B cell (primary cell): ENCODE results near the gene CTCFL. TPM values are rescaled to one million over a fixed set of nuclear protein-coding genes. Genes with fewer than 3 reads are reported as not detected.

Source experiments
- ATAC-seq: fragments of 200-7000 bp; cut with Tn5 transposase; one replicate; pipeline ENCODE4 v1.10.0; 2021; ENCODE audit warnings: low read depth, mild to moderate bottlenecking, moderate number of reproducible peaks, moderate library complexity
- CTCF ChIA-PET: fragments of 350-600 bp; sonication (Branson Sonifier 250); formaldehyde crosslinking; loops from one replicate; lab custom pipeline; 2021; ENCODE audit warnings: antibody characterized with exemption, inconsistent platforms; lab: Charles Lee
- POLR2A ChIA-PET: fragments of 350-600 bp; sonication (Branson Sonifier 250); formaldehyde crosslinking; loops from one replicate; lab custom pipeline; 2021; ENCODE audit warnings: antibody characterized with exemption; lab: Charles Lee
- DNase-seq: peaks from one replicate; pipeline ENCODE4 v3.0.0; 2013
- H2AFZ ChIP-seq: 2 replicates; pipeline ENCODE4 v1.6.1; 2012; ENCODE audit warnings: mild to moderate bottlenecking, low read depth, low read length; ENCODE audit not compliant: insufficient read depth, poor library complexity, severe bottlenecking
- H3K27ac ChIP-seq, 2 donors: 1 replicate in 1 of 2; 2 replicates in 1 of 2; pipeline ENCODE4 v1.5.1; 2012 to 2013; ENCODE audit warnings: low read length in 2 of 2, mild to moderate bottlenecking in 2 of 2, moderate library complexity in 1 of 2
- H3K27me3 ChIP-seq, 4 experiments: fragments of 200-600 bp in 1 of 4; sonication (generic) in 1 of 4; replicated peaks in 1 of 4; 1 replicate in 2 of 4; 2 replicates in 2 of 4; pipeline versions ENCODE4 v1.6.1 to v1.7.0; 2013 to 2016; ENCODE audit warnings: low read length in 3 of 4, mild to moderate bottlenecking in 2 of 4, mixed read lengths in 1 of 4, moderate library complexity in 1 of 4; ENCODE audit not compliant: insufficient read depth in 4 of 4, control insufficient read depth in 3 of 4; ENCODE audit errors: control extremely low read depth in 1 of 4
- H3K36me3 ChIP-seq, 2 experiments: replicated peaks in 1 of 2; 1 replicate in 1 of 2; 2 replicates in 1 of 2; pipeline versions ENCODE4 v1.6.1 to v1.7.1; 2013; ENCODE audit warnings: low read length in 1 of 2; ENCODE audit not compliant: insufficient read depth in 2 of 2, control insufficient read depth in 1 of 2; ENCODE audit errors: control extremely low read depth in 1 of 2, extremely low read depth in 1 of 2
- H3K4me1 ChIP-seq, 2 donors: fragments of 200-600 bp in 1 of 2; sonication (generic) in 1 of 2; 1 replicate in 1 of 2; 2 replicates in 1 of 2; pipeline versions ENCODE4 v1.5.1 to v1.6.1; 2013 to 2017; ENCODE audit warnings: low read length in 2 of 2; ENCODE audit not compliant: control insufficient read depth in 2 of 2, insufficient read depth in 2 of 2
- H3K4me2 ChIP-seq: replicated peaks from 2 replicates; pipeline ENCODE3; 2012; ENCODE audit warnings: mild to moderate bottlenecking, low read depth, low read length; ENCODE audit not compliant: poor library complexity, severe bottlenecking
- H3K4me3 ChIP-seq, 5 experiments: fragments of 200-600 bp in 1 of 5; sonication (generic) in 1 of 5; 1 replicate in 3 of 5; 2 replicates in 2 of 5; pipeline versions ENCODE4 v1.5.1 to v1.7.0; 2011 to 2016; ENCODE audit warnings: low read length in 4 of 5, mild to moderate bottlenecking in 4 of 5, low read depth in 2 of 5, control low read depth in 1 of 5, moderate library complexity in 1 of 5; ENCODE audit not compliant: insufficient read depth in 1 of 5; ENCODE audit errors: control extremely low read depth in 1 of 5, extremely low read depth in 1 of 5
- H3K79me2 ChIP-seq: fragments of 200-600 bp; sonication (generic); one replicate; pipeline ENCODE4 v1.6.0; 2016; ENCODE audit warnings: low read length; ENCODE audit not compliant: control insufficient read depth, insufficient read depth
- H3K9ac ChIP-seq: fragments of 200-600 bp; sonication (generic); 2 replicates; pipeline ENCODE4 v1.6.1; 2017; ENCODE audit warnings: mild to moderate bottlenecking, low read length, moderate library complexity
- H3K9me3 ChIP-seq, 3 donors: one replicate each; pipeline versions ENCODE4 v1.6.1 to v1.7.1; 2013; ENCODE audit warnings: low read length in 2 of 3; ENCODE audit not compliant: control insufficient read depth in 2 of 3, insufficient read depth in 1 of 3; ENCODE audit errors: control extremely low read depth in 1 of 3
- H4K20me1 ChIP-seq: 2 replicates; pipeline ENCODE4 v1.6.0; 2012; ENCODE audit warnings: mild to moderate bottlenecking, low read length; ENCODE audit not compliant: insufficient read depth, control insufficient read depth, poor library complexity, severe bottlenecking
- H3K27ac Mint-ChIP-seq: one replicate; pipeline ENCODE4 v1.8.0; 2021; ENCODE audit warnings: mixed read lengths
- H3K27me3 Mint-ChIP-seq: one replicate; pipeline ENCODE4 v1.8.0; 2021; ENCODE audit warnings: mixed read lengths
- H3K4me1 Mint-ChIP-seq: one replicate; pipeline ENCODE4 v1.8.0; 2021; ENCODE audit warnings: mixed read lengths
- H3K4me3 Mint-ChIP-seq: one replicate; pipeline ENCODE4 v1.8.0; 2021; ENCODE audit warnings: mixed read lengths
- H3K9me3 Mint-ChIP-seq: one replicate; pipeline ENCODE4 v1.8.0; 2022; ENCODE audit warnings: mixed read lengths; ENCODE audit not compliant: insufficient read depth
- CTCF ChIP-seq: fragments of 200-600 bp; IDR thresholded peaks from one replicate; pipeline ENCODE4 v1.8.0; 2022; ENCODE audit warnings: antibody characterized with exemption, mild to moderate bottlenecking
- EZH2 ChIP-seq: IDR thresholded peaks from 2 replicates; pipeline ENCODE4 v1.6.1; 2012; ENCODE audit warnings: borderline replicate concordance, low read depth, mild to moderate bottlenecking, moderate library complexity, low read length; ENCODE audit not compliant: insufficient read depth, poor library complexity, severe bottlenecking
- WGBS: methylation state at CpG from one replicate; pipeline ENCODE4 v1.1.5; 2013; ENCODE audit warnings: missing lambda C conversion rate; ENCODE audit not compliant: insufficient coverage; 5-methylcytosine and 5-hydroxymethylcytosine counted together
- intact Hi-C: fragments of 100-400 bp; cut with micrococcal nuclease; formaldehyde crosslinking; loops from one replicate; pipeline ENCODE4 v1.10.0; 2022
- polyA plus RNA-seq: library from polyadenylated mRNA; depleted of rRNA; stranded (reverse); fragments of >200 nt; gene quantifications from 2 replicates; pipeline ENCODE4 v1.2.3, GENCODE V29; 2012
- total RNA-seq, 2 donors: library from RNA; stranded (reverse); fragments of 120-200 nt in 1 of 2; gene quantifications; 1 replicate in 1 of 2; 2 replicates in 1 of 2; pipeline versions ENCODE4 v1.2.3 to v1.2.4, GENCODE V29; 2013 to 2022

CTCFL gene
- total and polyA plus RNA-seq, 2 donors (not counting 1 experiment from before 2014, with no cell fraction given): not detected

- WGBS: 96% methylated on average over 14 of the region's 15 CpGs
- no peak for TF ChIP-seq CTCF
- no peak for TF ChIP-seq EZH2
- no peaks in the 10 kb centered on the region for H3K9me3 Mint-ChIP-seq
Observed at GRCh38 chr20:57460781-57461465, 64.0 kb downstream of the CTCFL start.

GRCh38 chr20:57459897-57460296, 65.0 kb downstream of the CTCFL start:
- no peaks in the 10 kb centered on the region for H3K9me3 Mint-ChIP-seq
- TF ChIP-seq EZH2 (no peak), CTCF (no peak)
- Histone ChIP-seq H3K4me1 (peaks cover 3 to 18% of the 10 kb centered on the region in 2 donors), H3K27me3 (no peaks in the 10 kb centered on the region), H4K20me1 (no peaks in the 10 kb centered on the region), H3K4me3 (no peak overlapping the region), H3K9ac (no peak overlapping the region), H3K4me2 (no peak overlapping the region), H2AFZ (no peak overlapping the region), H3K27ac (no peak overlapping the region), H3K36me3 (no peaks in the 10 kb centered on the region), H3K79me2 (no peaks in the 10 kb centered on the region), H3K9me3 (peaks cover 0 to 5% (median 0%) of the 10 kb centered on the region in 3 donors)
- no peaks in the 10 kb centered on the region for H3K27me3 Mint-ChIP-seq
- no peak overlapping the region for H3K27ac Mint-ChIP-seq
- no peak overlapping the region for H3K4me3 Mint-ChIP-seq
- CTCF ChIA-PET: no interaction called here
- DNase-seq (no peak), ATAC-seq (no peak)
- WGBS: 97% methylated on average over 5 of the region's 5 CpGs
- intact Hi-C loops: no loop called here
- H3K4me1 Mint-ChIP-seq: peaks cover 21% of the 10 kb centered on the region
- POLR2A ChIA-PET: no interaction called here

More at GRCh38 chr20:57460781-57461465, 64.0 kb downstream of the CTCFL start:
- Mint-ChIP-seq H3K4me1 (peaks cover 17% of the 10 kb centered on the region), H3K4me3 (no peak overlapping the region), H3K27ac (no peak overlapping the region), H3K27me3 (peaks cover 3% of the 10 kb centered on the region)
- Histone ChIP-seq H4K20me1 (no peaks in the 10 kb centered on the region), H3K4me1 (peaks cover 3 to 9% of the 10 kb centered on the region in 2 donors), H3K79me2 (no peaks in the 10 kb centered on the region), H3K27ac (no peak overlapping the region), H3K9ac (no peak overlapping the region), H2AFZ (no peak overlapping the region), H3K36me3 (no peaks in the 10 kb centered on the region), H3K27me3 (no peaks in the 10 kb centered on the region), H3K9me3 (peaks cover 0 to 5% (median 0%) of the 10 kb centered on the region in 3 donors), H3K4me2 (no peak overlapping the region), H3K4me3 (no peak overlapping the region)
- DNase-seq (no peak), ATAC-seq (no peak)
- CTCF ChIA-PET: no interaction called here
- intact Hi-C loops: no loop called here
- POLR2A ChIA-PET: interaction anchor here (0.6 kb wide), 1 partner anchor 32 kb away, joined by 3 read pairs; no protein-coding TSS in a partner anchor
